NB4 (cell line): ENCODE data around the gene ASAP2.

Source experiments
- CTCF ChIP-seq: IDR thresholded peaks from one replicate; pipeline ENCODE4 v1.5.1; 2012; ENCODE audit warnings: low read depth, low read length
- MAX ChIP-seq: IDR thresholded peaks from 2 replicates; pipeline ENCODE4 v1.6.1; 2011; ENCODE audit warnings: low read depth, low read length

GRCh38 chr2:9418746-9419145 is 212.1 kb downstream of the ASAP2 start:
- no peak for TF ChIP-seq CTCF
- no peak for TF ChIP-seq MAX
